Endodermal cell (in vitro differentiated cells): Measurements from ENCODE around the gene LRCH3. TPM values are rescaled to one million over a fixed set of nuclear protein-coding genes. Genes with fewer than 3 reads are reported as not detected.

ENCODE experiments used
- DNase-seq: peaks from one replicate; pipeline ENCODE4 v3.0.0-alpha.2; 2017
- H3K27ac ChIP-seq: 2 replicates; pipeline ENCODE4 v1.5.1; 2013; ENCODE audit warnings: mild to moderate bottlenecking, low read depth, low read length, moderate library complexity
- H3K27me3 ChIP-seq: 2 replicates; pipeline ENCODE4 v1.6.1; 2013; ENCODE audit warnings: mild to moderate bottlenecking, low read length, moderate library complexity; ENCODE audit not compliant: insufficient read depth, control insufficient read depth, poor library complexity, severe bottlenecking
- H3K36me3 ChIP-seq: 2 replicates; pipeline ENCODE4 v1.7.0; 2013; ENCODE audit warnings: mild to moderate bottlenecking, low read length, moderate library complexity; ENCODE audit not compliant: control insufficient read depth, insufficient read depth
- H3K4me1 ChIP-seq: one replicate; pipeline ENCODE4 v1.7.0; 2013; ENCODE audit warnings: low read length; ENCODE audit not compliant: control insufficient read depth, insufficient read depth
- H3K4me3 ChIP-seq: 2 replicates; pipeline ENCODE4 v1.5.1; 2013; ENCODE audit warnings: mild to moderate bottlenecking, low read length, moderate library complexity
- H3K9ac ChIP-seq: 2 replicates; pipeline ENCODE4 v1.6.1; 2013; ENCODE audit warnings: mild to moderate bottlenecking, low read length, moderate library complexity; ENCODE audit not compliant: poor library complexity, severe bottlenecking; ENCODE audit errors: extremely low read depth
- H3K9me3 ChIP-seq: 2 replicates; pipeline ENCODE4 v1.6.1; 2013; ENCODE audit warnings: mild to moderate bottlenecking, low read length, moderate library complexity; ENCODE audit not compliant: control insufficient read depth
- H3K27ac Mint-ChIP-seq: 2 replicates; pipeline ENCODE4 v1.8.0; 2020; ENCODE audit warnings: mixed read lengths
- H3K27me3 Mint-ChIP-seq: 2 replicates; pipeline ENCODE4 v1.8.0; 2021; ENCODE audit warnings: mild to moderate bottlenecking, mixed read lengths; ENCODE audit not compliant: insufficient read depth
- H3K36me3 Mint-ChIP-seq: 2 replicates; pipeline ENCODE4 v1.8.0; 2020; ENCODE audit warnings: low read depth, mixed read lengths
- H3K4me1 Mint-ChIP-seq: 2 replicates; pipeline ENCODE4 v1.8.0; 2020; ENCODE audit warnings: mixed read lengths
- H3K4me3 Mint-ChIP-seq: 2 replicates; pipeline ENCODE4 v1.8.0; 2020; ENCODE audit warnings: mild to moderate bottlenecking, moderate library complexity, mixed read lengths
- H3K9me3 Mint-ChIP-seq: 2 replicates; pipeline ENCODE4 v1.8.0; 2020; ENCODE audit warnings: mild to moderate bottlenecking, mixed read lengths
- WGBS, 2 experiments: methylation state at CpG; one replicate each; pipeline versions ENCODE4 v1.1.5 to v1.1.7; 2013; ENCODE audit warnings: missing lambda C conversion rate in 2 of 2, mixed read lengths in 1 of 2; ENCODE audit not compliant: insufficient coverage in 1 of 2, insufficient read length in 1 of 2; 5-methylcytosine and 5-hydroxymethylcytosine counted together
- total RNA-seq, 2 donors: library from RNA; stranded (reverse); fragmentation: NEBNext Ultra II Directional in 1 of 2; extraction: Animal tissue kit (Norgen Biotek cat#: 25700) in 1 of 2; gene quantifications; 2 replicates in 1 of 2; 3 replicates in 1 of 2; pipeline ENCODE4 v1.2.1, GENCODE V29; 2021
- TF ChIP-seq, protein P1 (sequence below): fragments of 200-600 bp; sonication (generic); conservative IDR thresholded peaks from 2 replicates; pipeline ENCODE4 v1.5.0; 2021; ENCODE audit warnings: antibody characterized with exemption, mild to moderate bottlenecking

Gene LRCH3
- total RNA-seq, 2 donors from 2014 or later = 67.1 to 70.2 TPM

DNA sequence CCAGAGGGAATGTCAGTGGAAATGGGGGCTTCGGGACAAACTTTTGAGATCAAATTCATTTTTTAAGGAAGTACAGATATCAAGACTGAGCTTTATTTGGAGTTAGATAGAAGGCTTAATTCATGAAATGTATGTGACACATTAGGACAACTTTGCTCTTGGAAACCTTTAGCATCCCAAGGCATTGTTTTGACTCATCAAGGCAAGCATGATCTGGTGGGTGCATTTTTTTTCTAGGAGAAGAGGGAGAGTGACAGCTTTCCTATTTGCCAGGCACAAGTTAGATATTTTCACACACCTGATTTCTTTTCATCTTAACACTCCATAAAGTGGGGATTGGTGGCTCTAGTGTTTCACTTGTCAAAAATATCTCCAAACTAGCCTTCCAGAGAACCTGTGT lies 97.5 kb downstream of the LRCH3 start:
- Histone ChIP-seq H3K4me3 (no peak overlapping the region), H3K9ac (no peak overlapping the region), H3K4me1 (no peaks in the 10 kb centered on the region), H3K27ac (no peak overlapping the region), H3K9me3 (no peaks in the 10 kb centered on the region), H3K27me3 (no peaks in the 10 kb centered on the region), H3K36me3 (peaks cover 20% of the 10 kb centered on the region)
- H3K36me3 Mint-ChIP-seq = peaks cover 22% of the 10 kb centered on the region
- peaks cover 6% of the 10 kb centered on the region for H3K4me1 Mint-ChIP-seq
- H3K27me3 Mint-ChIP-seq = no peaks in the 10 kb centered on the region
- no peak overlapping the region for H3K4me3 Mint-ChIP-seq
- WGBS, 2 experiments = 97 to 100% methylated on average over 1 of the region's 1 CpG
- DNase-seq = no peak
- H3K9me3 Mint-ChIP-seq = no peaks in the 10 kb centered on the region
- H3K27ac Mint-ChIP-seq = no peak overlapping the region
- TF ChIP-seq, protein P1, sequence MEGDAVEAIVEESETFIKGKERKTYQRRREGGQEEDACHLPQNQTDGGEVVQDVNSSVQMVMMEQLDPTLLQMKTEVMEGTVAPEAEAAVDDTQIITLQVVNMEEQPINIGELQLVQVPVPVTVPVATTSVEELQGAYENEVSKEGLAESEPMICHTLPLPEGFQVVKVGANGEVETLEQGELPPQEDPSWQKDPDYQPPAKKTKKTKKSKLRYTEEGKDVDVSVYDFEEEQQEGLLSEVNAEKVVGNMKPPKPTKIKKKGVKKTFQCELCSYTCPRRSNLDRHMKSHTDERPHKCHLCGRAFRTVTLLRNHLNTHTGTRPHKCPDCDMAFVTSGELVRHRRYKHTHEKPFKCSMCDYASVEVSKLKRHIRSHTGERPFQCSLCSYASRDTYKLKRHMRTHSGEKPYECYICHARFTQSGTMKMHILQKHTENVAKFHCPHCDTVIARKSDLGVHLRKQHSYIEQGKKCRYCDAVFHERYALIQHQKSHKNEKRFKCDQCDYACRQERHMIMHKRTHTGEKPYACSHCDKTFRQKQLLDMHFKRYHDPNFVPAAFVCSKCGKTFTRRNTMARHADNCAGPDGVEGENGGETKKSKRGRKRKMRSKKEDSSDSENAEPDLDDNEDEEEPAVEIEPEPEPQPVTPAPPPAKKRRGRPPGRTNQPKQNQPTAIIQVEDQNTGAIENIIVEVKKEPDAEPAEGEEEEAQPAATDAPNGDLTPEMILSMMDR = no peak

DNA sequence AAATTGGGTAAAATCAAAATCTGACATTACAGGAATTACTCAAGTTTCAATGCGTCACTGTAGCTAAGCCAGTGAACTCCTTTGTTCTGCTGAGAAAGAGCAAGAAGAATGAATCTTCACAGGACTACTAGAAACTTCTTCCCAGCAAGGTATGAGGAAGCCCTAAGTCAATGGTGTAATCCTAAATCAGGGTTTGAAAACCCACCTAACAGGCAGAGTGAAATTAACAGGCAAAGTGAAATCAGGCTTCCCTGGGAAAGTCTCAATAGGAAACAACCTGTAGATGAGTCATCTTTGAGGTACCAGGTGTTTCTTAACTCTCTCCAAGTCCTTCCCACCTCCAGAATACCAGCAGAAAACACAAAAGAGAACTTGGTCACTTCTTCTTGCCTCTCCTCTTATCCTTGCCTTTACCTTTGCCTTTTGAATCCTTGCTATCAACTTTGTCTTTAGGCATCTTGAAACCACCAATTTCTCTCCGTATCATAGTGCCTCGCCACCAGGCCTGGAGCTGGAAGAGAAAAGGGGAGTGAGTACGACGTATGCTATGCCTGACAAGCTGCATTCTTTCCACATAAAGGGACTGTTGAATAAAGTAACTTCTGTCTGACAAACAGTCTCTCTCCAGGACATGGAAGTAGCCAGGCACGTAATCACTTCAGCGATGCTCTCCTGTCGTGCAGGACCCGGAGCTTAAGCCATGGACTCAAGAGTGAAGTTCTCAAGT lies 98.3 kb downstream of the LRCH3 start:
- no peaks in the 10 kb centered on the region for H3K27me3 Mint-ChIP-seq
- no peak overlapping the region for H3K9ac ChIP-seq
- H3K4me1 Mint-ChIP-seq = peaks cover 5% of the 10 kb centered on the region
- DNase-seq = peak; percentile 62
- no peak overlapping the region for H3K4me3 ChIP-seq
- peaks cover 14% of the 10 kb centered on the region for H3K36me3 Mint-ChIP-seq
- no peaks in the 10 kb centered on the region for H3K27me3 ChIP-seq
- H3K36me3 ChIP-seq = peaks cover 11% of the 10 kb centered on the region
- TF ChIP-seq, protein P1 = no peak
- H3K9me3 ChIP-seq = no peaks in the 10 kb centered on the region
- 80 to 93% methylated on average over 5 to 9 of the region's 9 CpGs for WGBS, 2 experiments
- H3K9me3 Mint-ChIP-seq = no peaks in the 10 kb centered on the region
- no peak overlapping the region for H3K4me3 Mint-ChIP-seq
- peak overlapping the region; percentile 79 for H3K27ac ChIP-seq
- H3K4me1 ChIP-seq = no peaks in the 10 kb centered on the region
- peak overlapping the region; percentile 48 for H3K27ac Mint-ChIP-seq

DNA sequence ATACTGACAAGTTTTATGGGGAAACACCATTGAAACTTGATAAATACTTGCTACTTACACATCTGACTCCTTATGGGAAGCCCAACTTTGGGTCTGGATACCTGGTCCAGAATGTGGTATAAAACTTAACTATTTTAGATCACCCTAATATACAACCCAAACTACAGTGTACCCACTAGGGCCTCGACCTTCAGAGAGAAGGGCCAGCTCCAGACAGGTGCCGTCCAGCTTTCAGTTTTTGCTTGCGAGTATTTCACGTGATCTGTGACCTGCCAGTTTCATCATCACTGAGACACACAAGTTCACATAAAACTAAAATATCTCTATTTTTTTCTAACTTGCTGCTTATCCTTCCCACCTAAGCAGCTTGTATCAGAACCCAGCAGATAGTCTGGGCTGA lies 99.6 kb downstream of the LRCH3 start:
- no peaks in the 10 kb centered on the region for H3K27me3 ChIP-seq
- H3K9me3 Mint-ChIP-seq = no peaks in the 10 kb centered on the region
- 91 to 100% methylated on average over 1 to 4 of the region's 4 CpGs for WGBS, 2 experiments
- no peaks in the 10 kb centered on the region for H3K4me1 ChIP-seq
- no peak overlapping the region for H3K4me3 Mint-ChIP-seq
- no peak for DNase-seq
- no peak overlapping the region for H3K9ac ChIP-seq
- H3K27me3 Mint-ChIP-seq = no peaks in the 10 kb centered on the region
- H3K9me3 ChIP-seq = no peaks in the 10 kb centered on the region
- H3K4me1 Mint-ChIP-seq = peaks cover 5% of the 10 kb centered on the region
- H3K27ac ChIP-seq = no peak overlapping the region
- H3K36me3 Mint-ChIP-seq = peaks cover 4% of the 10 kb centered on the region
- TF ChIP-seq, protein P1 = no peak
- H3K27ac Mint-ChIP-seq = no peak overlapping the region
- H3K4me3 ChIP-seq = no peak overlapping the region
- H3K36me3 ChIP-seq = peaks cover under 1% of the 10 kb centered on the region
